HG02798 (cell line): ENCODE data around the gene CADM2.

Experiments used
- ATAC-seq: cut with Tn5 transposase; IDR thresholded peaks from one replicate; pipeline ENCODE4 v1.9.1; 2021; ENCODE audit warnings: mild to moderate bottlenecking; ENCODE audit not compliant: unreplicated experiment, poor library complexity

The CADM2 gene

DNA sequence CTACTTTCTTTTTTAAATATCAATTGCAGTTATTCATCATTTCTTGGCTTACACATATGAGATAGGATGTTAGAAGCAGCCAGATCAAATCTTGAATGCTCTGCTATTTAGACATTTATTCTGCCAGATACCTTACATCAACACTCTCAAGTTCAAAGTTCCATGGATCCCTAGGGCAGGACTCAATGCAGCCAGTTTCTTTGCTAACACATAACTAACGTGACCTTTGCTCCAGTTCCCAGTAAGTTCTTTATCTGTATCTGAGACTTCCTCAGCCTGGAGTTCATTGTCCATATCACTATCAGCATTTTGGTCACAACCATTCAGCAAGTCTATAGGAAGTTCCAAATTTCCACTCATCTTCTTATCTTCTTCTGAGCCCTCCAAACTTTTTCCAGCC, 1092.3 kb downstream of the CADM2 start:
- no peak for ATAC-seq

DNA sequence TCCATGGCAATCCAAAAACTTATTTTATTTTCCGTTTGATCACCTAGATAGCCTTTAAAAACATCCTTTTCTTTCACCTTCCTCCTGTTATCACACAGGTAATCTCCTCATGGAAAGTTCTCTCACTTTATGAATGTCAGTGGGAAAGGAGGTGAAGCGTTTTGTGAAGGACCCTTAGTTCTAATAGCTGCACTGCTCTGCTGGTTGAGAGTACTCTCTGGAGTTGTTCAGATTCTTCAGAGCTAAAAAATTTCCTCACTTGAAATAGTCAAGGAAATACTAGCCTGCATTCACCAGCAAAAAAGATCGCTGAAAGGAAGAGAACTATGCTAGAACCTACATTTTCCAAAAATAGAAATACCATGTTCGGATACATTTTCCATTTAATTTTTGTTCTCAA, 1097.2 kb downstream of the CADM2 start:
- ATAC-seq, result no peak

DNA sequence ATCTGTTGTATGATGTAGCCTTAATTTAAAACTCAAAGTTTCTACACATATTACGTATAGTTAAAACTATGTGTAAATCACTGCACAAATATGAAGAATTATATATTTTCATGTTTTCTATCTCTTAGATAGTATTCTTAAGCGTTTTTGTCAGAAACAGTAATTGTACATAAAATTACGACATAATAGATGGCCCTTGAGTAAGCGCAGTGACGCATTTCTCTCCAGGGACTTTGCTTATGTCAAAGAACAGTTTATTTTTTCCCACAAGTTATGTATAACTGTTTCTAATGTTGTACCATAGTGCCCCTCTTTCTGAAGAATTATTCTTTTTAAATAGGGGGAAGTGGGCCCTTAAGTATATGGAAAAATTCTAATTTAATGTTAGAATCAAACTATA, 1098.2 kb downstream of the CADM2 start:
- no peak for ATAC-seq

DNA sequence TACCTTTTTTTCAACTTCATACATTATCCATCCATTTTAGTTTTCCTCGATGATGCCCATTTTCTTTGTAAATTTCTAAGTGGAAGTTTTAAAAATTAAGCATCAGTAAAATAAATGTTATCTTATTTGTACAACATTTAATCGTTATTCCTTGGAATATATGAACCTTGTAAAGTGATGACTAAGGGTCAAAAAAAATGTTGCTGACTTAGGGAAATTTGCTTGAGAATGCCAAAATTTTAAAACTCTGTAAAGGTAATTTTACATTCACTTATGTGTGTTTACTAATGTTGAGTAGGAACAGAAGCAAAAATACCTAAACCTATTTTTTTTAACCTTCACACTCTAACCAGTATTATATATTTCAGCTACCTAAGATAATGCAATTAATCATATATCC, 1115.0 kb downstream of the CADM2 start:
- ATAC-seq, result no peak

DNA sequence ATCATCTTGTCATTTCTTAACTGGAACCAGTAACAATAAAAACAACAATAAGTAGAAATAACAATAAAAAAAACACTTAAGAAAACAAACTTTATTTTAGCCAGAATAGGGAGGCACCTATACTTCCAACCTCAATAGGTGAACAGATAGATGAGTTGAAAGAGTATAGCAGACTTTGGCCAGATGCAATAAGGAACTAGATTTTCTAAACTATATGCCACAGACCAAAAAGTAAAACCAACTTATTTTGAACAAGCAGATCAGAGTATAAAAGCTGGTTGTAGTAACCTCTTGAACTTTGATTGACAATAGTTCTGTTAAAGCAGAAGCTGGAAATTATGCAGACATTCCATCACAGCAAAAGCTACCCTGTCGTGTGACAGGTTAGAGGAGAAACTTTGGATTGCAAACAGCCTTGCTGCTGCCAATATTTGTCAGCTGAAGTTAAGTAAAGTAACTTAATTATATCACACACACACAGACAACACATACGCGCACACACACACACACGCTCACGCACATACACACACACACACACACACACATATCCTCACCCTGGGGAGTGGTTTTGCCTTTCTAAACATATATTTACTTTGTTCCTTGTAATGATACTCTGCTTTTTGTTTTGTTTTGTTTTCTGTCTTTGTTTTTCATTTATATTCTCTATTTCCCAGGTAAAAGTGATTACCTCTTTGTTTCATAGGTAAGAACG, 1128.5 kb downstream of the CADM2 start:
- no peak for ATAC-seq

DNA sequence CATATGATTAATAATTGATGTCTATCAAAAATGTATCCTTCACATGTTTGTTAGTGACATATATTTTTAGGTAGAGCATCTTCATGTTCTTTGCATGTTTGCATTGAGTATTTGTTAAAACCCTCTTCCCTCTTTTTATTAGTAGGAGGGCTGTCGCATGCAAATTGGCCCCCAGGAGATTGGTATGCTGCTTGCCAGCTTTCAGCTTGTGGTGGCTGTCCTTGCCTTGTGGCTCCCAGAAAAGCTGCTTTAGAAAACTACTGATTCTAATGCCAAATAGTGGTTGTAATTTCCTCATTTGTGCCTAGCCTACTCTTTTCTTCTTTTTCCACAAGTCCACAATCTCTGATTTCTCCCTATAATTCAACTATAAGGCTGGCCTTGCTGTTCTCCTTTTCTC, 1145.4 kb downstream of the CADM2 start:
- ATAC-seq, result no peak

DNA sequence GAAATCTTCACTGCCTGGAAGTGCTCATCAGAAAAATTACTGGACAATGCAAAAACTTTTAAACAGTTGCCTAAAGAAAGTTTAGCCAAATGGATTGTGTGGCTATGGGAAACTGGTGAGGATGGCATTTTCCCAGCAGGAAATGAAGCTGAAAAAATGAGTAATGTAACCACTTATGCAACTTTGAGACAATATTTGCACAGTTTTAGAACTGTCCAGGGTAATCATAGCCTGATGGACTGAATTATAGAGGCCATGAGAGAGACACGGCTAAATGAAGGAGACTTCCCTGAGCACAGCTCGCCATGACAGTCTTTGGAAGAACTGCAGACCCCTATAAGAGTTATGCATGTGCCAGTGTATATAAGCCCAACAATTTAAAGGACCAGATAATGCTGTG, 1150.6 kb downstream of the CADM2 start:
- no peak for ATAC-seq
